Measurements from ENCODE around the gene TNNT2. TPM values are rescaled to one million over a fixed set of nuclear protein-coding genes. Genes with fewer than 3 reads are reported as not detected.

Gene TNNT2
- total RNA-seq, 4 donors from 2014 or later, result 6.6 to 128 (median 45.7) TPM

DNA sequence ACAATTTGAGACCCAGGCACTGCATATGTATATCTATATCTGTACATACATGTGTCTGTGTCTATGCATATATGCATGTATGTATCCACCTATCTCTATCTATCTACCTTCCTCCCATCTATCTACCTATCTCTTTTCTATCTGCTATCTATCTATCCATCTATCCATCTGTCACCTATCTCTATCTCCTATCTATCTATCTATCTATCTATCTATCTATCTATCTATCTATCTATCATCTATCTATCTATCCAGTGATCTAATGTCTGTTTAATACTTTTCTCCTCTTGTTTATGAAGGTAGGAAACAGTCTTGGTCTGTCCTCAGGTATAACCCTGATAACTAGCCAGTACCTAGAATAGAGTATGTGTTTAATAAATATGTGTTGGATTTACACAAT is 25.9 kb downstream of the TNNT2 start:
- Histone ChIP-seq H3K4me3 (no peak overlapping the region), H3K27ac (no peak overlapping the region), H3K9me3 (no peaks in the 10 kb centered on the region), H3K27me3 (peaks cover 0 to 7% of the 10 kb centered on the region in 2 donors), H3K36me3 (no peaks in the 10 kb centered on the region), H3K4me1 (no peaks in the 10 kb centered on the region)
- TF ChIP-seq POLR2A (IDR thresholded peaks at IDR 0.05), result no peak
- TF ChIP-seq EP300 (IDR thresholded peaks at IDR 0.05), result no peak
- TF ChIP-seq, protein P1, sequence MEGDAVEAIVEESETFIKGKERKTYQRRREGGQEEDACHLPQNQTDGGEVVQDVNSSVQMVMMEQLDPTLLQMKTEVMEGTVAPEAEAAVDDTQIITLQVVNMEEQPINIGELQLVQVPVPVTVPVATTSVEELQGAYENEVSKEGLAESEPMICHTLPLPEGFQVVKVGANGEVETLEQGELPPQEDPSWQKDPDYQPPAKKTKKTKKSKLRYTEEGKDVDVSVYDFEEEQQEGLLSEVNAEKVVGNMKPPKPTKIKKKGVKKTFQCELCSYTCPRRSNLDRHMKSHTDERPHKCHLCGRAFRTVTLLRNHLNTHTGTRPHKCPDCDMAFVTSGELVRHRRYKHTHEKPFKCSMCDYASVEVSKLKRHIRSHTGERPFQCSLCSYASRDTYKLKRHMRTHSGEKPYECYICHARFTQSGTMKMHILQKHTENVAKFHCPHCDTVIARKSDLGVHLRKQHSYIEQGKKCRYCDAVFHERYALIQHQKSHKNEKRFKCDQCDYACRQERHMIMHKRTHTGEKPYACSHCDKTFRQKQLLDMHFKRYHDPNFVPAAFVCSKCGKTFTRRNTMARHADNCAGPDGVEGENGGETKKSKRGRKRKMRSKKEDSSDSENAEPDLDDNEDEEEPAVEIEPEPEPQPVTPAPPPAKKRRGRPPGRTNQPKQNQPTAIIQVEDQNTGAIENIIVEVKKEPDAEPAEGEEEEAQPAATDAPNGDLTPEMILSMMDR (IDR thresholded peaks at IDR 0.05), result no peak
- DNase-seq (ENCODE audit: low spot score in 2 of 2), result no peak

DNA sequence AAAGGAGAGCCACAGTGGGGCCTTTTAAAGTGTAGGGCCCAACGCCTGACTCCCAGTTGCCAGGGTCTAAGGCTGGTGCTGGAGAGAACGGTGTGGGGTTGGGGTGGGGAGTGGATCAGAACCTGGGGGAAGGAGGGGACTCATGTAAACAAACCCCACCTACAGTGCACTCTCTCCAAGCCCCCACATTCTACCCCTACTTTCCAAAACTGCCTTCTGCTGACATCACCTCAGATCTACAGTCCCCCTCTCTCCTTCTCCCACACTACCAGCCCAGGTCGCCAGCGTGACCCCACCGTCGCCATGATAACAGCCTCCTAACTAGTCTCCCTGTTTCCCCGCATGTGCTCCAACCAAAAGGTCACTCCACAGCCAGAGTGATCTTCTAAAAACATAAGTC is 26.6 kb downstream of the TNNT2 start:
- Histone ChIP-seq H3K27me3 (peaks cover 0 to 7% of the 10 kb centered on the region in 2 donors), H3K9me3 (no peaks in the 10 kb centered on the region), H3K27ac (no peak overlapping the region), H3K36me3 (no peaks in the 10 kb centered on the region), H3K4me3 (no peak overlapping the region), H3K4me1 (no peaks in the 10 kb centered on the region)
- TF ChIP-seq EP300 (IDR thresholded peaks at IDR 0.05) (no peak), POLR2A (IDR thresholded peaks at IDR 0.05) (no peak)
- TF ChIP-seq, protein P1 (IDR thresholded peaks at IDR 0.05), result no peak
- no peak for DNase-seq (ENCODE audit: low spot score in 2 of 2)
- WGBS, 2 donors, result 84% methylated on average over 7 of the region's 7 CpGs

DNA sequence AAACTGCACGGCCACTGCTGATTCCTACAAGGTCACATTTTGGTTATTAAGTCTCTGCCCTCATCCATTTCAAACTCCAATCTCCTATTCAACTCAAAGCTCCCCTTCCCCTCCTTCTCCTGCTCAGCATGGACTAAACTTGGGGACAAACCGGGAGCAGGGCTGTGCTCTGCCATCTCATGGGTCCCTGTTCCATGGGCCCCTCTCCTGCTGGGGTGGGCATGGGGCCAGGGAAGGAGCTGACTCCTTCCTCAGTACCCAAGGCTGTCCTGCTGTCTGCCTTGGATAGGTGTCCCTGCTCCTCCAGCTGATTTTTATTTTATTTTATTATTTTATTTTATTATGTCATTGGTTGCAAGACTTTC is 27.1 kb downstream of the TNNT2 start:
- Histone ChIP-seq H3K4me3 (no peak overlapping the region), H3K4me1 (no peaks in the 10 kb centered on the region), H3K27ac (no peak overlapping the region), H3K36me3 (no peaks in the 10 kb centered on the region), H3K27me3 (peaks cover 0 to 7% of the 10 kb centered on the region in 2 donors), H3K9me3 (no peaks in the 10 kb centered on the region)
- DNase-seq (ENCODE audit: low spot score in 2 of 2), result no peak
- TF ChIP-seq, protein P1 (IDR thresholded peaks at IDR 0.05), result no peak
- no peak for TF ChIP-seq EP300 (IDR thresholded peaks at IDR 0.05)
- WGBS, 2 donors, result 66 to 70% methylated on average over 2 of the region's 2 CpGs

DNA sequence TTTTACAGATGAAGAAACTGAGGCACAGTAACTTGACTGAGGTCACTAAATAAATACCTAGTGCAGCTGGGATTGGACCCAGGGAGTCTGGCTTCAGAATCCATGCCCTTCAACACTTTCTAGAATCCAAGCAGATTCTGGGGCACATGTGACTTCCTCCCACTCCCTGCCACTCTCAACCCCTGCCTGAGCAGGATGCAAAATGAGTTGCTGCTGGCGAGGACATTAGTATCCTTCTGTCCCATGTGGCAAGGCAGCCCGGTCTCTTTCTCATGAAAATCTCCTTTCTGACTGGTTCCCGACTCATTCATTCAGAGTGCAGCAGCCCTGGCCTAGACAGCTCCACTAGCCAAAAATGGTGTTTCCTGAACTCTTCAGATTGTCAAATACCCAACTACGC is 28.4 kb downstream of the TNNT2 start:
- peaks cover 0 to 7% of the 10 kb centered on the region in 2 donors for H3K27me3 ChIP-seq
- no peak overlapping the region for H3K27ac ChIP-seq
- whole genome bisulfite sequencing, 2 donors, result 68 to 73% methylated on average over 4 of the region's 4 CpGs
- DNase-seq (ENCODE audit: low spot score in 2 of 2), result no peak
- no peak for TF ChIP-seq POLR2A (IDR thresholded peaks at IDR 0.05)
- TF ChIP-seq, protein P1 (IDR thresholded peaks at IDR 0.05), result no peak
- no peak for TF ChIP-seq EP300 (IDR thresholded peaks at IDR 0.05)
- no peaks in the 10 kb centered on the region for H3K9me3 ChIP-seq
- no peak overlapping the region for H3K4me3 ChIP-seq
- H3K36me3 ChIP-seq, result no peaks in the 10 kb centered on the region
- H3K4me1 ChIP-seq, result no peaks in the 10 kb centered on the region

DNA sequence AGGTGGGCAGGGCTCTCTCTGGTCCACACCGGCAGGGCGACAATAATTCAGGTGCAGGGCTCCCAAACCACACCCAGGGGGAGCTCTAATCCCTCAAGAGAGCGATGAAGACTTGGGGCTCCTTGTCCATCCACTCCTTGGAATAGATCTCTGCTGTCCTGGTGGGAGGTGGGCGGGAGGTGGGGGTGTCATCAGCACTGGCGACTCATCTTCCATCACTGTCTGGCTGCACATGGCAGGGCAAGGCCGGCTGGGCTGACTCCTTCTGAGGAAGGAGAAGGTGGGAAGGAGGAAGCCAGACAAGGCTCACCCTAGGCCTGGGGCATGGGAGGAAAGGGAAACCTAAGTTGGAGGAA is 29.3 kb downstream of the TNNT2 start:
- TF ChIP-seq POLR2A (IDR thresholded peaks at IDR 0.05), result no peak
- no peak for TF ChIP-seq EP300 (IDR thresholded peaks at IDR 0.05)
- TF ChIP-seq, protein P1 (IDR thresholded peaks at IDR 0.05), result peak in 4 of 5 experiments; percentile 41 to 65 (median 48)

More for the DNA sequence above, 29.3 kb downstream of the TNNT2 start:
- Histone ChIP-seq H3K4me1 (no peaks in the 10 kb centered on the region), H3K36me3 (no peaks in the 10 kb centered on the region), H3K9me3 (no peaks in the 10 kb centered on the region), H3K27me3 (peaks cover 0 to 7% of the 10 kb centered on the region in 2 donors), H3K27ac (no peak overlapping the region), H3K4me3 (no peak overlapping the region)
- DNase-seq (ENCODE audit: low spot score in 2 of 2), result peak in 1 of 2 donors; percentile 8
- WGBS, 2 donors, result 21 to 32% methylated on average over 6 of the region's 6 CpGs

All from tibial nerve (tissue), 4 donors.